HG03354 (cell line): ENCODE data around the gene SELENOI.
"Not testable (repeated sequence)": the region's sequence is repeated elsewhere in the genome, so short reads cannot be mapped to it uniquely, and the experiment has no call there.

Experiments used
- ATAC-seq: cut with Tn5 transposase; IDR thresholded peaks from one replicate; pipeline ENCODE4 v1.9.1; 2021; ENCODE audit warnings: mild to moderate bottlenecking; ENCODE audit not compliant: unreplicated experiment, poor library complexity, severe bottlenecking

The SELENOI gene

GRCh38 chr2:26345545-26346453, at the start of gene SELENOI:
SELENOI (plus strand) TSS chr2:26346143; CDS start chr2:26346233, 90 bp downstream.
- peak; percentile 94 for ATAC-seq

- ATAC-seq, result no peak
Measured at GRCh38 chr2:26297061-26297460, 48.9 kb upstream of the SELENOI start.

GRCh38 chr2:26298286-26298637, 47.7 kb upstream of the SELENOI start:
- ATAC-seq, result no peak

- no peak for ATAC-seq
Measured at GRCh38 chr2:26298638-26299393, 47.1 kb upstream of the SELENOI start.

GRCh38 chr2:26299471-26300101, 46.4 kb upstream of the SELENOI start:
- no peak for ATAC-seq

GRCh38 chr2:26300234-26300925, 45.6 kb upstream of the SELENOI start:
- no peak for ATAC-seq

GRCh38 chr2:26302846-26303245, 43.1 kb upstream of the SELENOI start:
- no peak for ATAC-seq

- ATAC-seq, result not testable (repeated sequence)
Measured at GRCh38 chr2:26305094-26305493, 40.8 kb upstream of the SELENOI start.

- no peak for ATAC-seq
Measured at GRCh38 chr2:26305540-26305939, 40.4 kb upstream of the SELENOI start.

GRCh38 chr2:26309921-26310320, 36.0 kb upstream of the SELENOI start:
- no peak for ATAC-seq

GRCh38 chr2:26312471-26312870, 33.5 kb upstream of the SELENOI start:
- ATAC-seq, result no peak

GRCh38 chr2:26313446-26313845, 32.5 kb upstream of the SELENOI start:
- ATAC-seq, result no peak

- ATAC-seq, result no peak
Measured at GRCh38 chr2:26314243-26314642, 31.7 kb upstream of the SELENOI start.

GRCh38 chr2:26316041-26316440, 29.9 kb upstream of the SELENOI start:
- no peak for ATAC-seq

GRCh38 chr2:26316845-26317244, 29.1 kb upstream of the SELENOI start:
- no peak for ATAC-seq

GRCh38 chr2:26317377-26318105, 28.4 kb upstream of the SELENOI start:
- no peak for ATAC-seq

GRCh38 chr2:26318950-26319349, 27.0 kb upstream of the SELENOI start:
- ATAC-seq, result no peak

GRCh38 chr2:26324479-26324878, 21.5 kb upstream of the SELENOI start:
- not testable (repeated sequence) for ATAC-seq

GRCh38 chr2:26324903-26325302, 21.0 kb upstream of the SELENOI start:
- no peak for ATAC-seq
